K562 (cell line): ENCODE data around the gene RNU6-9. TPM values are rescaled to one million over a fixed set of nuclear protein-coding genes. Genes with fewer than 3 reads are reported as not detected.

Source experiments
- HDAC1 ChIP-seq, 2 experiments: fragments of 450-650 bp; IDR thresholded peaks; 2 replicates each; pipeline ENCODE4 v1.6.1; 2016 to 2017; ENCODE audit warnings: inconsistent platforms in 1 of 2, mild to moderate bottlenecking in 1 of 2, moderate library complexity in 1 of 2
- IRF2 ChIP-seq: sonication (generic); formaldehyde crosslinking; IDR thresholded peaks from 2 replicates; pipeline ENCODE4 v1.8.1; 2022; ENCODE audit warnings: mild to moderate bottlenecking, missing genetic modification reagents
- MXI1 ChIP-seq: IDR thresholded peaks from 2 replicates; pipeline ENCODE4 v1.6.1; 2011; ENCODE audit warnings: low read depth, mild to moderate bottlenecking, improper control_type of control experiment, low read length
- MYC ChIP-seq, 2 experiments: fragments of 250-450 bp in 1 of 2; sonication (Bioruptor Pico) in 1 of 2; IDR thresholded peaks; 2 replicates each; pipeline versions ENCODE4 v1.5.1 to v1.6.1; 2012 to 2021; ENCODE audit warnings: low read depth in 2 of 2, borderline replicate concordance in 1 of 2, improper control_type of control experiment in 1 of 2, low read length in 1 of 2, mild to moderate bottlenecking in 1 of 2, moderate library complexity in 1 of 2
- NFRKB ChIP-seq: fragments of 450-650 bp; IDR thresholded peaks from 2 replicates; pipeline ENCODE4 v1.6.1; 2016; ENCODE audit warnings: low read depth
- PML ChIP-seq: IDR thresholded peaks from 2 replicates; pipeline ENCODE4 v1.6.1; 2012; ENCODE audit warnings: low read length, inconsistent platforms
- ZNF263 ChIP-seq: sonication (generic); formaldehyde crosslinking; IDR thresholded peaks from 2 replicates; pipeline ENCODE4 v1.8.0; 2022; ENCODE audit warnings: mild to moderate bottlenecking, missing genetic modification reagents, borderline replicate concordance
- ZNF408 ChIP-seq: fragments of 250-450 bp; sonication (Bioruptor Pico); IDR thresholded peaks from 2 replicates; pipeline ENCODE4 v1.4.0; 2020; ENCODE audit warnings: low read depth, mild to moderate bottlenecking, moderate library complexity
- ZNF589 ChIP-seq: fragments of 200-800 bp; sonication (Bioruptor generic); IDR thresholded peaks from 2 replicates; pipeline ENCODE4 v1.6.1; 2016; ENCODE audit warnings: low read depth, missing genetic modification characterization, missing compliant biosample characterization
- polyA plus RNA-seq, 8 experiments: library from polyadenylated mRNA; depleted of rRNA in 4 of 8; stranded (reverse) in 5 of 8; unstranded in 3 of 8; fragments of >200 nt; fragmentation: Nextera tagmentation in 2 of 8; fragmentation: Illumina TruSeq in 1 of 8; extraction: Ambion mirVana in 2 of 8; extraction: Trizol in 1 of 8; gene quantifications; 2 replicates each; pipeline versions ENCODE4 v1.2.1 to v1.2.3, GENCODE V29; 2011 to 2014; ENCODE audit warnings: inconsistent platforms in 1 of 8, missing spikeins in 1 of 8
- total RNA-seq, 7 experiments: library from RNA; depleted of rRNA in 6 of 7; stranded (reverse); fragments of >200 nt in 6 of 7; fragmentation: Illumina TruSeq in 2 of 7; extraction: Trizol in 2 of 7; gene quantifications; 2 replicates each; pipeline versions ENCODE4 v1.2.1 to v1.2.3, GENCODE V29; 2011 to 2021; ENCODE audit warnings: low replicate concordance in 1 of 7
- TF ChIP-seq, protein P1 (sequence below): conservative IDR thresholded peaks from 2 replicates; pipeline ENCODE4 v1.6.1; 2011; ENCODE audit warnings: low read depth, mild to moderate bottlenecking, low read length; ENCODE audit not compliant: control insufficient read depth
- TF ChIP-seq, protein P2 (sequence below): IDR thresholded peaks from 3 replicates; pipeline ENCODE4 v1.6.1; 2011; ENCODE audit warnings: borderline replicate concordance, mild to moderate bottlenecking; ENCODE audit not compliant: insufficient read length, insufficient read depth
- TF ChIP-seq, protein P3 (sequence below): sonication (generic); formaldehyde crosslinking; IDR thresholded peaks from 2 replicates; pipeline ENCODE4 v1.8.1; 2023; ENCODE audit warnings: mild to moderate bottlenecking, missing genetic modification reagents
- TF ChIP-seq, protein P4 (sequence below): sonication (generic); formaldehyde crosslinking; IDR thresholded peaks from 2 replicates; pipeline ENCODE4 v1.8.0; 2022; ENCODE audit warnings: mild to moderate bottlenecking, missing genetic modification reagents

RNU6-9 gene
- total and polyA plus RNA-seq, 9 of the 15 experiments (the other 6 are each of a cell fraction or from before 2014, with no cell fraction given), result not detected

DNA sequence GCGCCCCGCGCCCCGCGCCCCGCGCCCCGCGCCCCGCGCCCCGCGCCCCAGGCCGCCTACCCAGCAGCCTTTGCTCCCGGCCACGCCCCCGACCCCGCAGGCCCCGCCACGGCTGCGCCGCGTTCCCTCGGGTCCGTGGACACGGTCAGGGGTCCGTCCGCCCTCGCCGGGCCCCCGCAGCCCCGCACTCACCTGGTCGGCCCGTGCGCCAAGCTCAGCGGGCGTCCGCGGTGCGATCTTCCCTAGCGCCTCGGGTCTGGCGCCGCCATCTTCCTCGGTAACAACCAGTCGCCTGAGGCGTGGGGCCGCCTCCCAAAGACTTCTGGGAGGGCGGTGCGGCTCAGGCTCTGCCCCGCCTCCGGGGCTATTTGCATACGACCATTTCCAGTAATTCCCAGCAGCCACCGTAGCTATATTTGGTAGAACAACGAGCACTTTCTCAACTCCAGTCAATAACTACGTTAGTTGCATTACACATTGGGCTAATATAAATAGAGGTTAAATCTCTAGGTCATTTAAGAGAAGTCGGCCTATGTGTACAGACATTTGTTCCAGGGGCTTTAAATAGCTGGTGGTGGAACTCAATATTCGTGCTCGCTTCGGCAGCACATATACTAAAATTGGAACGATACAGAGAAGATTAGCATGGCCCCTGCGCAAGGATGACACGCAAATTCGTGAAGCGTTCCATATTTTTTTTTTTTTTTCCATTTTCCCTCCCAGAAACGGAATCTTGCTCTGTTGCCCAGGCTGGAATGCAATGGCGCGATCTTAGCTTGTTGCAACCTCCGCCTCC, at the start of gene RNU6-9, which contains the start of gene MED16 (continued):
- TF ChIP-seq IRF2 (CRISPR knock-in tag) (no peak), MXI1 (peak; percentile 47; the same call in 1 of the 2 replicates), PML (peak; percentile 35; the same call in 1 of the 2 replicates), ZNF408 (CRISPR knock-in tag) (no peak), ZNF263 (CRISPR knock-in tag) (peak; percentile 68; the same call in 1 of the 2 replicates), HDAC1 (IDR thresholded peaks at IDR 0.05) (0 out of 4 replicates have a peak, but pooled peaks of 1 of the 2 experiments have one; percentile 26), MYC (IDR thresholded peaks at IDR 0.05; ENCODE audit: low read depth, low read length) (peak; percentile 32; the same call in 1 of the 2 replicates), MYC (CRISPR knock-in tag; IDR thresholded peaks at IDR 0.05; ENCODE audit: borderline replicate concordance, low read depth) (no peak), ZNF589 (no peak), NFRKB (peak; percentile 25; the same call in 1 of the 2 replicates)
- TF ChIP-seq, protein P1, sequence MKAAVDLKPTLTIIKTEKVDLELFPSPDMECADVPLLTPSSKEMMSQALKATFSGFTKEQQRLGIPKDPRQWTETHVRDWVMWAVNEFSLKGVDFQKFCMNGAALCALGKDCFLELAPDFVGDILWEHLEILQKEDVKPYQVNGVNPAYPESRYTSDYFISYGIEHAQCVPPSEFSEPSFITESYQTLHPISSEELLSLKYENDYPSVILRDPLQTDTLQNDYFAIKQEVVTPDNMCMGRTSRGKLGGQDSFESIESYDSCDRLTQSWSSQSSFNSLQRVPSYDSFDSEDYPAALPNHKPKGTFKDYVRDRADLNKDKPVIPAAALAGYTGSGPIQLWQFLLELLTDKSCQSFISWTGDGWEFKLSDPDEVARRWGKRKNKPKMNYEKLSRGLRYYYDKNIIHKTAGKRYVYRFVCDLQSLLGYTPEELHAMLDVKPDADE, result peak; percentile 33; the same call in 1 of the 2 replicates
- TF ChIP-seq, protein P2, sequence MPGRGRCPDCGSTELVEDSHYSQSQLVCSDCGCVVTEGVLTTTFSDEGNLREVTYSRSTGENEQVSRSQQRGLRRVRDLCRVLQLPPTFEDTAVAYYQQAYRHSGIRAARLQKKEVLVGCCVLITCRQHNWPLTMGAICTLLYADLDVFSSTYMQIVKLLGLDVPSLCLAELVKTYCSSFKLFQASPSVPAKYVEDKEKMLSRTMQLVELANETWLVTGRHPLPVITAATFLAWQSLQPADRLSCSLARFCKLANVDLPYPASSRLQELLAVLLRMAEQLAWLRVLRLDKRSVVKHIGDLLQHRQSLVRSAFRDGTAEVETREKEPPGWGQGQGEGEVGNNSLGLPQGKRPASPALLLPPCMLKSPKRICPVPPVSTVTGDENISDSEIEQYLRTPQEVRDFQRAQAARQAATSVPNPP, result peak; percentile 96
- TF ChIP-seq, protein P3, sequence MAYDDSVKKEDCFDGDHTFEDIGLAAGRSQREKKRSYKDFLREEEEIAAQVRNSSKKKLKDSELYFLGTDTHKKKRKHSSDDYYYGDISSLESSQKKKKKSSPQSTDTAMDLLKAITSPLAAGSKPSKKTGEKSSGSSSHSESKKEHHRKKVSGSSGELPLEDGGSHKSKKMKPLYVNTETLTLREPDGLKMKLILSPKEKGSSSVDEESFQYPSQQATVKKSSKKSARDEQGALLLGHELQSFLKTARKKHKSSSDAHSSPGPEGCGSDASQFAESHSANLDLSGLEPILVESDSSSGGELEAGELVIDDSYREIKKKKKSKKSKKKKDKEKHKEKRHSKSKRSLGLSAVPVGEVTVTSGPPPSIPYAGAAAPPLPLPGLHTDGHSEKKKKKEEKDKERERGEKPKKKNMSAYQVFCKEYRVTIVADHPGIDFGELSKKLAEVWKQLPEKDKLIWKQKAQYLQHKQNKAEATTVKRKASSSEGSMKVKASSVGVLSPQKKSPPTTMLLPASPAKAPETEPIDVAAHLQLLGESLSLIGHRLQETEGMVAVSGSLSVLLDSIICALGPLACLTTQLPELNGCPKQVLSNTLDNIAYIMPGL (CRISPR knock-in tag), result peak; percentile 76
- TF ChIP-seq, protein P4, sequence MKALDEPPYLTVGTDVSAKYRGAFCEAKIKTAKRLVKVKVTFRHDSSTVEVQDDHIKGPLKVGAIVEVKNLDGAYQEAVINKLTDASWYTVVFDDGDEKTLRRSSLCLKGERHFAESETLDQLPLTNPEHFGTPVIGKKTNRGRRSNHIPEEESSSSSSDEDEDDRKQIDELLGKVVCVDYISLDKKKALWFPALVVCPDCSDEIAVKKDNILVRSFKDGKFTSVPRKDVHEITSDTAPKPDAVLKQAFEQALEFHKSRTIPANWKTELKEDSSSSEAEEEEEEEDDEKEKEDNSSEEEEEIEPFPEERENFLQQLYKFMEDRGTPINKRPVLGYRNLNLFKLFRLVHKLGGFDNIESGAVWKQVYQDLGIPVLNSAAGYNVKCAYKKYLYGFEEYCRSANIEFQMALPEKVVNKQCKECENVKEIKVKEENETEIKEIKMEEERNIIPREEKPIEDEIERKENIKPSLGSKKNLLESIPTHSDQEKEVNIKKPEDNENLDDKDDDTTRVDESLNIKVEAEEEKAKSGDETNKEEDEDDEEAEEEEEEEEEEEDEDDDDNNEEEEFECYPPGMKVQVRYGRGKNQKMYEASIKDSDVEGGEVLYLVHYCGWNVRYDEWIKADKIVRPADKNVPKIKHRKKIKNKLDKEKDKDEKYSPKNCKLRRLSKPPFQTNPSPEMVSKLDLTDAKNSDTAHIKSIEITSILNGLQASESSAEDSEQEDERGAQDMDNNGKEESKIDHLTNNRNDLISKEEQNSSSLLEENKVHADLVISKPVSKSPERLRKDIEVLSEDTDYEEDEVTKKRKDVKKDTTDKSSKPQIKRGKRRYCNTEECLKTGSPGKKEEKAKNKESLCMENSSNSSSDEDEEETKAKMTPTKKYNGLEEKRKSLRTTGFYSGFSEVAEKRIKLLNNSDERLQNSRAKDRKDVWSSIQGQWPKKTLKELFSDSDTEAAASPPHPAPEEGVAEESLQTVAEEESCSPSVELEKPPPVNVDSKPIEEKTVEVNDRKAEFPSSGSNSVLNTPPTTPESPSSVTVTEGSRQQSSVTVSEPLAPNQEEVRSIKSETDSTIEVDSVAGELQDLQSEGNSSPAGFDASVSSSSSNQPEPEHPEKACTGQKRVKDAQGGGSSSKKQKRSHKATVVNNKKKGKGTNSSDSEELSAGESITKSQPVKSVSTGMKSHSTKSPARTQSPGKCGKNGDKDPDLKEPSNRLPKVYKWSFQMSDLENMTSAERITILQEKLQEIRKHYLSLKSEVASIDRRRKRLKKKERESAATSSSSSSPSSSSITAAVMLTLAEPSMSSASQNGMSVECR, result peak; percentile 81
